Heart left ventricle (tissue), 13 donors: Measurements from ENCODE around the gene CCDC9.

Experiments used
- CTCF ChIP-seq, 12 donors: fragments of 200-600 bp; sonication (generic) in 4 of 12; IDR thresholded peaks; one replicate each; pipeline versions ENCODE4 v1.5.0 to v1.8.0; 2018 to 2022; ENCODE audit warnings: antibody characterized with exemption in 12 of 12, mild to moderate bottlenecking in 5 of 12
- POLR2A ChIP-seq, 2 donors: fragments of 450-650 bp; IDR thresholded peaks; one replicate each; pipeline ENCODE4 v1.6.1; 2017; ENCODE audit warnings: antibody characterized with exemption in 2 of 2, mild to moderate bottlenecking in 2 of 2, moderate library complexity in 2 of 2
- donor health status: ischemic (EF 13 %, LVEDD 7.1; RV severe dilation, severe dysfunction).
- donor health status: DM: no; HTN: yes; CAD: no.
- donor health status: DM: no; HTN: no; CAD: no.
- donor health status: ischemic (EF 25% LVEDD 6.9; RV normal size, moderate dysfunction).
- donor health status: ischemic (EF 25% LVEDD 5.7; RV mildly dilated, moderate dysfunction).
- donor health status: ischemic (EF 35%, LVEDD 5.7; RV mildly dilated, moderate dysfunction).
- donor health status: nonischemic (EF 11% LVEDD 7.7; RV severe dilation, severe dysfunction).
- donor health status: DM: yes; HTN: yes; CAD: no.
- donor health status: PGD.
- donor health status: ischemic (EF 29% LVEDD 5.4; RV normal size, mild dysfunction).
- donor health status: nonischemic (EF 23%, LVEDD 6.1; RV moderate dilation, normal function).

- no peak for TF ChIP-seq CTCF (IDR thresholded peaks at IDR 0.05)
- no peak for TF ChIP-seq POLR2A (IDR thresholded peaks at IDR 0.05)
Observed at GRCh38 chr19:47303966-47304365, 47.6 kb downstream of the CCDC9 start.
